ENCODE results near the gene ADARB2.
"Not testable (repeated sequence)": the region's sequence is repeated elsewhere in the genome, so short reads cannot be mapped to it uniquely, and the experiment has no call there.

Gene ADARB2

GRCh38 chr10:1465993-1466764 is 271.1 kb downstream of the ADARB2 start:
- H3K4me3 ChIP-seq (ENCODE audit: low read depth, low read length): no peak overlapping the region
- TF ChIP-seq CTCF (IDR thresholded peaks at IDR 0.05; ENCODE audit: low read depth, low read length): no peak

- TF ChIP-seq CTCF (IDR thresholded peaks at IDR 0.05; ENCODE audit: low read depth, low read length): no peak
- no peak overlapping the region for H3K4me3 ChIP-seq (ENCODE audit: low read depth, low read length)
Measured at GRCh38 chr10:1465418-1465911, 271.9 kb downstream of the ADARB2 start.

- no peak overlapping the region for H3K4me3 ChIP-seq (ENCODE audit: low read depth, low read length)
Measured at GRCh38 chr10:1464881-1465417, 272.4 kb downstream of the ADARB2 start.

GRCh38 chr10:1463971-1464370 is 273.4 kb downstream of the ADARB2 start:
- not testable (repeated sequence) for H3K4me3 ChIP-seq (ENCODE audit: low read depth, low read length)

More at GRCh38 chr10:1464881-1465417, 272.4 kb downstream of the ADARB2 start:
- no peak for TF ChIP-seq CTCF (IDR thresholded peaks at IDR 0.05; ENCODE audit: low read depth, low read length)

DNA sequence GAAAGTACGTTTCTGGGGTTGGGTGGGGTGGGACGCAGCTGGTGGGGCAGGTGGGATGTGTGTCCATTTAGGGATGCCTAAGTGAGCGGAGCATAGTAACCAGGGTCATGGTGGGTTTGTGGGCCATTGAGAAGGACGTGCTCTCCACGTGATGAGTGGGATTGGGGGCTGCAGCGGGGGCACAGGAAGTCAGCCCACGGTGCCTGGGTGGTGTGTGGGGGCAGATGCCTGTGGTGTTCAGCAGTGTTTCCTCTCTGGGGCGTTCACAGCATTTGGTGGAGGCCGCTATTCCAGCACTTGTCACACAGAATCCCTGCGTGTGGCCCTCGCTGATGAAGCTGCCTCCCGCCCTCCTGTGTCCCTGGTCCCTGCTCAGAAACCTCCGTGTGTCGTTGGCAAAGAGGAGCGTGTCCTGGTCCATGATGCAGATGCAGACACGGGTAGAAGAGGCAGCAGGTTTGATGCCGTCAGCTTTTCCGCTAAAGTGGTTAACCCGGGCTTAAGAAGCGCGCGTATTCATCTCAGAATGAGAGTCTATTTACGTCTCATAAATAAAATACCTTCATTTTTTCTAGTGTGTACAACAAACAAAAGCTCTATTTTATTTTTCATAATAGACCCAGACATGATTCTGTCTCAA is 274.2 kb downstream of the ADARB2 start:
- TF ChIP-seq CTCF (IDR thresholded peaks at IDR 0.05; ENCODE audit: low read depth, low read length): no peak
- no peak overlapping the region for H3K4me3 ChIP-seq (ENCODE audit: low read depth, low read length)

- no peak for TF ChIP-seq CTCF (IDR thresholded peaks at IDR 0.05; ENCODE audit: low read depth, low read length)
- no peak overlapping the region for H3K4me3 ChIP-seq (ENCODE audit: low read depth, low read length)
Measured at GRCh38 chr10:1462521-1462920, 274.8 kb downstream of the ADARB2 start.

- no peak overlapping the region for H3K4me3 ChIP-seq (ENCODE audit: low read depth, low read length)
- TF ChIP-seq CTCF (IDR thresholded peaks at IDR 0.05; ENCODE audit: low read depth, low read length): no peak
Measured at GRCh38 chr10:1462032-1462431, 275.3 kb downstream of the ADARB2 start.
